Tongue (tissue), 2 donors: ENCODE measurements around the gene MRPL51. TPM values are rescaled to one million over a fixed set of nuclear protein-coding genes. Genes with fewer than 3 reads are reported as not detected.
A peak's percentile ranks its signal among the peaks of the same experiment; 100 is the strongest.
"Not testable (repeated sequence)": the region's sequence is repeated elsewhere in the genome, so short reads cannot be mapped to it uniquely, and the experiment has no call there.

ENCODE experiments used
- DNase-seq: peaks from one replicate; pipeline ENCODE4 v3.0.0-alpha.2; 2015
- total RNA-seq: library from RNA; depleted of rRNA; stranded (reverse); fragments of >200 nt; gene quantifications from one replicate; pipeline ENCODE4 v1.2.3, GENCODE V29; 2014

MRPL51 gene
- total RNA-seq, 1 donor from 2014 or later, result 55.2 TPM

DNA sequence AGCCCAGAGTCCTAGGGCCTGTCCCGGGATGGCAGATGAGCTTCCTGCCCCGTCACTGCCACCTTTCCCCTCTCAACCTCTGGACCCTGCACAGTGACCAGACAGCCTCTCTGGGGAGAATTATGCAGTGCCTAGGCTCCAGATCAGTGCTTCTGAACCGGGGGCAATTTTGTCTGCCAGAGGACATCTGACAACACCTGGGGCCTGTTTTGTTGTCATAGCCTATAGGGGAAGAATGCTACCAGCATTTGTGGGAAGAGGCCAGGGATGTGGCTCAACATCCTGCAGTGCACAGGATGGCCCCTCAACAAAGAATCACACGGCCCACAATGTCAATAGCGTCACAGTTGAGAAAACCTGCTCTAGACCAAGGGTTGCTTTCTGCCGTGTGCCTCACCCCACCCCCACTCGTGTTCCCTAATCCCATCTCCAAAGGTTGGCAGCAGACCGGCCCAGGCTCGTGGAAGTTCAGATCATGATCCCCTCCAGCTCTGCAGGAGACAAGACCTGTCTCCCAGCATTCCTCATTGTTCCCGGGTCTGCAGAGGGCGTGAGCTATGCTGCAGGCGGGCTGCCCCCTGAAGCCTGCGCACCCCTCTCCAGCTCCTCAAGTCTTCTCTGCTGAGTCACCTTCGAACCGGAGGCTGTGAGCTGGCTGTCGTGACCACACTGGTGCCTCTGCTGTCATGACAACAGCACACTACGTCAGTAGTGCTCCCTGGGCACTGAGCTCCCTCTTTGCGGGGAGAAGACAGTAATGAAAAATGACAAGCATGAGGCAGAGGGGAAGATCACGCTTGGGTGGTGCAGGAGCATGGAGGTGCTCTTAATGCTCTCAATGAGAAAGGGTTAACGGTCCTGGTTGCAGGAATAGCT is 39.2 kb upstream of the MRPL51 start:
- peak; percentile 76 for DNase-seq

DNA sequence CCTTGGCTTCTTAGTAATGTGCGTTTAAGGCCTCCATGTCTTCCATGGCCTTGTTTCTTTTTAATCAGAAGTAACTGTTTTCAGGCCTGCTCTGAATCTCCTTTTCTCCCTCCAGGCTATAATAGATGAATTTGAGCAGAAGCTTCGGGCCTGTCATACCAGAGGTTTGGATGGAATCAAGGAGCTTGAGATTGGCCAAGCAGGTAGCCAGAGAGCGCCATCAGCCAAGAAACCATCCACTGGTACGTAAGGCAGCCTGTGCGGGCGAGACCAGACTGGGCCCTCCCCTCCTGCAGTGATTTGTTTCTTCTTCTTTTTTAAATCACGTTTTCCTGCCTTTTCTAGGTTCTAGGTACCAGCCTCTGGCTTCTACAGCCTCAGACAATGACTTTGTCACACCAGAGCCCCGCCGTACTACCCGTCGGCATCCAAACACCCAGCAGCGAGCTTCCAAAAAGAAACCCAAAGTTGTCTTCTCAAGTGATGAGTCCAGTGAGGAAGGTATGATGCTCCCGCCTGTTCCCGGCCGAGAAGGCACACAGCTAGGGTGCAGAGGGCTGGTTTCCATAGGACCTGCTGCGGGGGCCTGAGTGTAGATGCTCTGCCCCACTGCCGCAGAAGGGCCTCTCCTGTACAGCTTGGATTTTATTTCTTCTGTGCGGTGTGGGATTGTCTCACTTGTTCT is 37.7 kb upstream of the MRPL51 start:
- DNase-seq, result no peak

DNA sequence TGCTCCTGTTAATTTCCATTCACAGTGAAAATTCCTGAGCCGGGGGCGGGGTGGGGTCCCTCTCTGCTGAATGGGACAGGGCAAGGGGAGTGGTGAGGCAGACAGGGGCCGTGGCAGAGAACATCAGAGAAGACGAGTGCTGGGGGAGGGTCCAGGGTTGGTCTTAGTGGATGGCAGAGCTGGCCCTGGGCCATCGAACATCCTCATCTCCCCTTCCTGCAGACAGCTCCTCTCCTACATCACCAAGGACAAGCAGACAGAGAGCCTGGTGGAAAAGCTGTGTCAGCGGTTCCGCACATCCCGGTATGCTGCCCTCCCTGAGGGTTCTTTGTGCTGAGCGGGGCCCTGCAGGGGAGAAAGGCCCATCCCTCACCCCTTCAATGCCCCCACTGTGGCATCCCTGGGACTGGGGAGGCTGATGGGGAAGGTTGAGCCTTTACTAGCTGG is 36.3 kb upstream of the MRPL51 start:
- DNase-seq, result no peak

DNA sequence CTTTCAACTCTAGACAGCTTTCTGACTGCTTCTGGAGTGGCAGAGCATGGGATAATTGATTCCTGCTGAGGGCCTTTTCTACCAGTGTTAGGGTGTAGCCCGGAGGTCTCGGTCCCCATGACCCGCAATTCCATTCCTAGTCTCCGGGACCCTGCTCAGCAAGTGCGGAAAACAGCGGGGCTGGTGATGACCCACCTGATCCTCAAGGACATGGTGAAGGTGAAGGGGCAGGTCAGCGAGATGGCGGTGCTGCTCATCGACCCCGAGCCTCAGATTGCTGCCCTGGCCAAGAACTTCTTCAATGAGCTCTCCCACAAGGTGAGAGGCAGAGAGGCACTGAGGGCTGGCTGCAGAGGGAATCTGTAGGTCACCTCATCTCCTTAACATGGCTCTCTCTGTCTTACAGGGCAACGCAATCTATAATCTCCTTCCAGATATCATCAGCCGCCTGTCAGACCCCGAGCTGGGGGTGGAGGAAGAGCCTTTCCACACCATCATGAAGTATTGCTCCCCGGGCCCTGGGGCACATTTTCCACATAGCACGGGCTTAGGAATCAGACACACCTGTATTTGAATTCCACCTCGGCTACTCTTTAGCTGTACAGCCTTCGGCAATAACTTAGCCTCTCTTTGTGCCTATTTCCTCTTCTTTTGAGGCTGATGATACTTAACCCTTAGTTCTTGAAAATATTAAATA is 35.6 kb upstream of the MRPL51 start:
- DNase-seq, result no peak

DNA sequence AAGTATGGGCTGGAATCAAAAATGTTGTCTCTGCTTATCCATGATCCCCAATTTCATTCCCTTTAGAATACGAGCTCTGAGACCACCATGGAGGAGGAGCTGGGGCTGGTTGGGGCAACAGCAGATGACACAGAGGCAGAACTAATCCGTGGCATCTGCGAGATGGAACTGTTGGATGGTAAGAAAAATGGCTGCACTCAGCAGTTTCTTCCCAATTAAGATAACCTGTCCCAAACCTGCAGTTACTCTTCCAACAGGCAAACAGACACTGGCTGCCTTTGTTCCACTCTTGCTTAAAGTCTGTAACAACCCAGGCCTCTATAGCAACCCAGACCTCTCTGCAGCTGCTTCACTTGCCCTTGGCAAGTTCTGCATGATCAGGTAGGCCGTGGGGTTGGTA is 34.6 kb upstream of the MRPL51 start:
- no peak for DNase-seq

DNA sequence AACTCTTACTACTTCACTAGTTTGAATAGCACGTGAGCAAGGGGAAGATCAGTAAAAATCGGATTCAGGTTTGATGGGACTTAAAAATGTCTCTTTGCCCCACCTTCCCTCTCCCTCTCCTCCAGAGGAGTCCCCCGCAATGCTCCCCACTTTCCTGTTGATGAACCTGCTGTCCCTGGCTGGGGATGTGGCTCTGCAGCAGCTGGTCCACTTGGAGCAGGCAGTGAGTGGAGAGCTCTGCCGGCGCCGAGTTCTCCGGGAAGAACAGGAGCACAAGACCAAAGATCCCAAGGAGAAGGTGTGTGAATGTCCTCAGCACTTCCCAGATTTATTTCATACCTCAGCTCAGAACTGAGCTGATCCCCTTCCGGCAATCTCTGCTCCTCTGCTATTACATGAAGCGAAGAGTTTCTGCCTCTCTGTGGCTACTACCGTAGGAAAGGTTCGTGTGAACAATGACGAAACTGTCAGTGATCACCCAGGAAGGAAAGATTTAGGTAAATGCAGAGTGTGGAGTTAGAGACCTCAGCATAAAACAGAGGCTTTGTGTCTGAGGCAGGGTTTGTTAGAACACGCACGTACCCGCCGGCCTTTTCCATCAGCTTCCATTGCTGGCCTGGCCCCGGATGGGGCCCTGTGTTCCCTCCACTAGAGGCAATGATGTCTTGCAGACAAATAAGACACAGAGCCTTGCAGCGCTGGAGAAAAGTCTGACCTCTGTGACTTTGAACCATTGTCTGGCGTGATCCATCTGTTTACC is 33.9 kb upstream of the MRPL51 start:
- no peak for DNase-seq

DNA sequence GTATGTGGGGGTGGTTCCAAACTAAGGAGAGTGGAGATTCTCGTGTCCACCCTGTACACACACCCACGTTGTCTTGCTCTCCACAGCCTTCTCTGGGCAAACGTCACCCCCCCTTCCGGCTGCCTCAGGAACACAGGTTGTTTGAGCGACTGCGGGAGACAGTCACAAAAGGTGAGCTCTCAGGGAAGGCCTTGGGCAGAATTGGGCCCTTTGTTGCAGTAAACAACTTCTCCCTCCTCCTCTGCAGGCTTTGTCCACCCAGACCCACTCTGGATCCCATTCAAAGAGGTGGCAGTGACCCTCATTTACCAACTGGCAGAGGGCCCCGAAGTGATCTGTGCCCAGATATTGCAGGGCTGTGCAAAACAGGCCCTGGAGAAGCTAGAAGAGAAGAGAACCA is 33.1 kb upstream of the MRPL51 start:
- no peak for DNase-seq

DNA sequence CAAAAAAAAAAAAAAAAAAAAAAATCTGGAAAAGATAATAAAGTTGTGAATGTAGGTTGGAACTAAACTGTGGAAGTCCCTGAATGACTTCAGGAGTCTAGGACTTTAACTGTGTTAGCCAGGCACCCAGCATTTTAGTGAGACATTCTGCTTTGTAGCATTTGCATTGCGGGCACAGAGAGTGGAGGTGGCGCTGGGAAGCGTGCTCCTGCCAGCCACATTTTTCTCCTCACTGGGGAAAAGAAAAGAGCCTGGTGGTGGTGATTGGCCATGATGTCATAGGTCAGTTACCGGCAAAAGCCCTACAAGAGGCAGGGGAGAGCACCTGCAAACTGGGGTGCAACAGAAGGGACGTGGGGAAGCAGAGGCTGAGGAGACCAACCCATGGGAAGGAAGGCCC is 31.6 kb upstream of the MRPL51 start:
- DNase-seq, result no peak

DNA sequence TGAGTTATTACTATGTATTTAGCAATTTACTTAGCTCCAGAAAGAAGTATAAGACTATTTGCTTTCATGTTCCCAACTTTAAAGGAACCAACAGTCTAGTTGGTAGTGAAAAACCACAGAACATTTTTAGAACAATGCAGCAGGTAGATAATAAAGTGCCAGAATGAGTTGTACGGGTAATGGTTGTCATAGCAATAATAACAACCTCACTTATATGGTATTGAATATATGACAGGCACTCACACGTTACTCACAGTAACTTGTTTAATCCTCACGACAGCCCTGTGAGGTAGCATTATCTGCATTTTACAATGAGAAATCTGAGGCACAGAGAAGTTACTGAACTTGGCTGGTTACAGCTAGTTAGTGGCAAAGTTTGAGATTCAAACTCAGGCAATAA is 30.6 kb upstream of the MRPL51 start:
- no peak for DNase-seq

DNA sequence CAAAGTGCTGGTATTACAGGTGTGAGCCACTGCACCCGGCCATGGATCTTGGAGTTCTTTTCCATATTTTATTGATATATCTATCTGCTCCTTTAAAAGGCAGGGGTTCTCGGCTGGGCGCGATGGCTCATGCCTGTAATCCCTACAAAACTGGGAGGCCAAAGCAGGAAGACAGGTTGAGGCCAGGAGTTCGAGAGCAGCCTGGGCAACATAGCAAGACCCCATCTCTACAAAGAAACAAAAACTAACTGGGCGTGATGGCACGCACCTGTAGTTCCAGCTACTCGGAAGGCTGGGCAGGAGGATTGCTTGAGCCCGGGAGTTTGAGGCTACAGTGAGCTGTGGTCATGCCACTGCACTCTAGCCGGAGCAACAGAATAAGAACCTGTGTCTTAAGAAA is 29.1 kb upstream of the MRPL51 start:
- DNase-seq, result no peak

DNA sequence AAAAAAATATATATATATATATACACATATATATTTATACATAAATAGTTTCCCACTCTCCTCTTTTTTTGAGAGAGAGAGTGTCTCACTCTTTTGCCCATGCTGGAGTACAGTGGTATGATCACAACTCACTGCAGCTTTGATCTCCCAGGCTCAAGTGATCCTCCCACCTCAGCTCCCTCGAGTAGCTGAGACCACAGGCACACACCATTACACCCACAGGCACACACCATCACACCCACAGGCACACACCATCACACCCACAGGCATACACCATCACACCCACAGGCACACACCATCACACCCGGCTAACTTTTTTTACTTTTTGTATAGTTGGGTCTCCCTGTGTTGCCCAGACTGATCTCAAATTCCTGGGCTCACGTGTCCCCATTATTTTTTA is 27.1 kb upstream of the MRPL51 start:
- no peak for DNase-seq

DNA sequence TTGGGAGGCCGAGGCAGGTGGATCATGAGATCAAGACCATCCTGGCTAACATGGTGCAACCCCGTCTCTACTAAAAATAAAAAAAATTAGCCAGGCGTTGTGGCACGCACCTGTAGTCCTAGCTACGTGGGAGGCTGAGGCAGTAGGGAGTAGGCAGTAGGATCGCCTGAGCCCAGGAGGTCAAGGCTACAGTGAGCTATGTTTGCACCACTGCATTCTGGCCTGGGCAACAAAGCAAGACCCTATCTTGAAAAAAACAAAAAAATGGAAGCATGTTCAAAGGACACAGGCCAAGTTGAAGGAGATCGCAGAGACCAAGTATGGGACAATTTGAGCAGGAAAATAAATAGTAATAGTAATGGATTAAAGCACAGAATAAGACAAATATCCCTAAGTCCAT is 15.0 kb upstream of the MRPL51 start:
- DNase-seq, result no peak

DNA sequence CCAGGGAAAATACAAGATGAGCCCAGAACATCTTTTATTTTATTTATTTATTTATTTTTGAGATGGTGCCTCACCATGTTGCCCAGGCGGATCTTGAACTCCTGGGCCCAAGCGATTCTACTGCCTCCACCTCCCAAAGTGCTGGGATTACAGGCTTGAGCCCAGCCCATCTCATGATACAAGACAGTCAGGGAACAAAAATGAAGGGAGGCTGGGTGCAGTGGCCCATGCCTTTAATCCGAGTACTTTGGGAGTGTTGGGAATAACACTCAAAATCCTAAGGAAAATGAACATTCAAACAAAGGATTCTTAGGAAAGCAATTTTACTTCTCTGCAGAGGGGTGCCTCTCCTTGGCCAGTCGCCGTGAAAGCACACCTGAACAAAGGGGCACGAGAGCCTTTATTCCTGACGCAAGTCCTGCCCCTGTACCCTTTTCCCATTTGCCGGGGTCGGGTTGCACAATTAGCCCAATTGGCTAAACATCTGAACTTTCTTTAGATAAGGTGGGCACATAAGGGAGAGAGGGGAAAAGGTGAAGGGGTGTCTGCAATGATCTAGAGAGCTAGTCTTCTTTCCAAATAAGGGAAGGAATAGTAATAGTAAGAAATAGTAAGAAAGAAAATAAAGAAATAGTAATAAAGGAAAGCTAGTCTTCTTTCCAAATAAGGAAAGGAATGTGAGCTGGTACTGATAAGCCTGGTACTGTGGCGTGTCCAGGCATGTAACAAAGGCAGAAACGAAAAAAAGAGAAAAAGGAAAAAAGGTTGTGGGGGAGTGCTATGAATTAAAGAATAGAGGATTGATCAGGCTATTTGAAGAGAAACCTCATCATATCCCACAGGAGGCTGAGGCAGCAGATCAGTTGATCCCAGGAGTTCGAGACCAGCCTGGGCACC is 14.3 kb upstream of the MRPL51 start:
- no peak for DNase-seq

DNA sequence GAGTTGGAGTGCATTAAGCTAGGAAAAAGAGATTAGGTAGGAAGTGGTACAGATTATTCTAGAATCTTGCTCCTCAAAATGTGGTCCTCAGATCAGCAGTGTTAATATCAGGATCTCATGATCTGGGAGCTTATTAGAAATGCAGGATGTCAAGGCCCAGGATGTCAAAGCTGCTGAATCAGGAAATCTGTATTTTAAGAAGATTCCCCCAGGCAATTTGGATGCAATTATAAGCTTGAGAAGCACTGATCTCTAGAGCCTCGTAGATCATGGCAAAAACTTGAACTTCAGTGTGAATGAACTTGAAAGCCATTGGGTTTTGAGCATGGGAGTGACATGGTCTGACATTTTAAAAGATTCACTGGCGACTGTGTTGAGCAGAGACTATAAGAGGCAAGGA is 7.4 kb upstream of the MRPL51 start:
- DNase-seq, result no peak

DNA sequence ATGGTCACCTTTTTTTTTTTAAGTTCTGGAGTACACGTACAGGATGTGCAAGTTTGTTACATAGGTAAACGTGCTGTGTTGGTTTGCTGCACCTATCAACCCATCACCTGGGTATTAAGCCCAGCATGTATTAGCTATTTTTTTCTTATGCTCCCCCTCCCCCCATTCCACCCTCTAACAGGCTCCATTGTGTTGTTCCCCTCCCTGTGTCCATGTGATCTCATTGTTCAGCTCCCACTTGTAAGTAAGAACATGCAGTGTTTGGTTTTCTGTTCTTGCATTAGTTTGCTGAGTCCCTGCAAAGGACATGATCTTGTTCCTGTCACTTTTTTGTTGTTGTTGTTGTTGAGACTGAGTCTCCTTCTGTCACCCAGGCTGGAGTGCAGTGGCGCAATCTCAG is 4.2 kb upstream of the MRPL51 start:
- not testable (repeated sequence) for DNase-seq

DNA sequence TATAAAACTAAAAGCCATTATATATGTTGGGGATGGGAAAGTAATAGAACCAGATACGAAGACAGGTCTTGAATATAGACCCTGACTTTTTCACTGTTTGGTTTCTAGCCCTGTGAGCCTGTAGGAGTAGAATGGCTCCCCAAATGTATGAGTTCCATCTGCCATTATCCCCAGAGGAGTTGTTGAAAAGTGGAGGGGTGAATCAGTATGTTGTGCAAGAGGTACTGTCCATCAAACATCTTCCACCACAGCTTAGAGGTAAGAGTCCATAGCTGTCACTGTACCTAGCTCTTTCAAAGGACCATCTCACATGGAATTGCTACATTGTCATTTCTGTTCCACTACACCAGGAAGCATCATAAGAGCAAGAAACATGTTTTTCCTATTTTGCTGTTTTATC is 1.9 kb upstream of the MRPL51 start:
- DNase-seq, result no peak

DNA sequence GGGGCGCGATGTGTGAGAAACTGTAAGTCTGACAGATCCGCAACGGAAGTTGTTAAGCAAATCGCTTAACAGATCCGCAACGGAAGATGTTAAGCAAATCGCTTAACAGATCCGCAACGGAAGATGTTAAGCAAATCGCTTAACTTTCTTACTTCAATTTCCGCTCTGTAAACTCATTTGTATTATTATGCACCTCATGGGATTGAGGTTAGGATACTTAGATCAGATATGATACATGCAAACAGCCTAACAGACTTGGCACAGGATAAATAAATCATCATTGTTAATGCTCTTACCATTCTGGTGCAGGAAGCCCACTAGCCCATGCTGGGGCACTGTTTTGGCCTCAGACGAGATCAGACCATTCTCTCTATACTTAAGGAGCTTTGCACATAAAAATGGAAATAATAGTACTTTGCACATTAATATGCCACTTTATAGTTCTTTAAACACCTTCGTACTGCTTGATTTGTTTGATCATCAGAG is 1.2 kb upstream of the MRPL51 start:
- no peak for DNase-seq

DNA sequence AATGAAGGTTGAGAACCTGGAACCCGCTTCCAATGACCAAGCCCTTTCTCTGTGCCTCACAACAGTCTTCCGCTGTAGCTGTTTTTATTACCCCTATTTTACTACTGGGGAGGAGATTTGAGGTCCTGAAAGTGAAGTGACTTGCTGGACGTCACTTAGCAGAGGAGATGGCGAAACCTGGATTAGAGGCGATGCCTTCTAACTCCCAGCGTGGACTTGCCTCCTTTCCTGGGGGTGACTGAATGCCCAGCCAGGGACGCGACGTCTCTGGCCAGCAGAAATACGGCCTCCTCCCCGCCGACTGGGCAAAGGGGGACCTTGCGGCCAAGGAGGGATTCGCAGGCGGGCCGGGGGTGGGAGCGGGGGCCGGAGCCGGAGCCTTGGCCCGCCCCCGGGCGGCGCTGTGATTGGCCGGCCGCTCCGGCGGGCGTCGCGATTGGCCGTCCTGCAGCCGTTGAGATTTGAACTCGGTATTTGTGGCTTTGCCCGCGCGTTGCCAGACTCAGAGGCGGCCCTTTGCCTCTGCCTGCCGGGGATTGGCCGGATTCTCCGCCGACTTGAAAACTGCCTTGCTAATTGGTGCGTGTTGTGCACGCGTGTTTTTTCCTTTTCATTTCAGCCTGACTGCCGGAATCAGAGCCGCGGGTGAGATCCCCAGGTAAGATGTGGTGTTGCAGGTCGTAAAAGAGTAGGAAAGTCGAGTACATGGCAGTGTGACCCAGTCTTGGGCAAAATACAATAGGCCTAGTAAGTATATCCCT is 615 bp upstream of the MRPL51 start, which contains the start of gene NCAPD2:
Gene NCAPD2, plus strand, starts transcription at position 606 of the 761 bp plus-strand sequence. CDS start 997 bp downstream, outside the sequence.
- DNase-seq, result peak; percentile 98

DNA sequence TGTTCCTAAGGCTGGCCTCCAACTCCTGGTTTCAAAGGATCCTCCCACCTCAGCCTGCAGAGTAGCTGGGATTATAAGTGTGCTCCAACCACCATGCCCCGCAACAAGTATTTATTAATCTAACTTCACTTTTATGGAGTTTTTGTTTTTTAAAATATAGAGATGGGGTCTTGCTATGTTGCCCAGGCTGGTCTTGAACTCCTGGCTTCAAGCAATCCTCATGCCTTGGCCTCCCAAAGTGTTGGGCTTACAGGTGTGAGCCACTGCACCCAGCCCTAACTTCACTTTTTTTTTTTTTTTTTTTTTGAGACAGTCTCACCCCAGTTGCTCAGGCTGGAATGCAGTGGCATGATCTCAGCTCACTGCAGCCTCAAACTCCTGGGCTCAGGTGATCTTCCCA is 2.4 kb downstream of the MRPL51 start:
- not testable (repeated sequence) for DNase-seq

DNA sequence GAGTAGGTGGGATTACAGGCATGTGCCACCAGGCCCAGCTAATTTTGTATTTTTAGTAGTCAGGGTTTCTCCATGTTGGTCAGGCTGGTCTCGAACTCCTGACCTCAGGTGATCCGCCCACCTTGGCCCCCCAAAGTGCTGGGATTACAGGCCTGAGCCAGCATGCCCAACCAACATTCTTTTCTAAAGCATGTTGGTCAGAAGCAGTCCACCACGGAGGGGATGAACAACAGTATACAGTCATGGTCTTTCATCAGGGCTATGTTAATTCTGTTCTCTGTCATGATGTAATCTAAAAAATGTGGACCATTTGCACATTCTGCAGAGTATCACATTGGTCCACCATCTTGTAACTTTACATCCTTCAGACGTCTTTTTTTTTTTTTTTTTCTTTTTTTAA is 3.6 kb downstream of the MRPL51 start:
- DNase-seq, result no peak
